ENCODE measurements around the gene SDK2.

SDK2 gene

GRCh38 chr17:73423159-73423715 lies 221.0 kb downstream of the SDK2 start:
- Histone ChIP-seq H3K4me3 (ENCODE audit: low read length) (no peak overlapping the region), H3K36me3 (ENCODE audit: control insufficient read depth, insufficient read depth, low read length) (no peaks in the 10 kb centered on the region), H3K9ac (ENCODE audit: low read length) (no peak overlapping the region), H3K27ac (ENCODE audit: low read depth, low read length) (no peak overlapping the region), H3K4me1 (ENCODE audit: control insufficient read depth, insufficient read depth, low read length) (no peaks in the 10 kb centered on the region), H3K27me3 (ENCODE audit: control insufficient read depth, insufficient read depth, low read length) (no peaks in the 10 kb centered on the region)

- Histone ChIP-seq H3K4me3 (ENCODE audit: low read length) (no peak overlapping the region), H3K4me1 (ENCODE audit: control insufficient read depth, insufficient read depth, low read length) (no peaks in the 10 kb centered on the region)
Observed at GRCh38 chr17:73422121-73422520, 222.1 kb downstream of the SDK2 start.

DNA sequence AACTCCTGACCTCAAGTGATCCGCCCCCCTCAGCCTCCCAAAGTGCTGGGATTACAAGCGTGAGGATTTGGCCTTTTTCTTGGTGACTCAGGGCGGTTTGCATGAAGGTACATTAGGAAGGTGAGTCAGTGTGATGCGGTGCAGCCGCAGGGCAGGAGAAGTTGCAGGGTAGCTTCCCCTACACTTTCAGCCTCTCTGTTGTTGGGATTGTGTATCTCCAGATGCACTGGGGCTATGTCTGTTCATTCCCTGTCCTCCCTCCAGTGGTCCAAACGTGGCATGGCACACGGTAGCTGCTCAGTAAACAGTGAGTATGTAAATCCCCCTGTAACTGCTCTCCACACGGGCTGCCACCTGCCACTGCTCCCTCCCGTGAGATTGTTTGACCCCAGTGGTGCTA lies 223.3 kb downstream of the SDK2 start:
- Histone ChIP-seq H3K4me3 (ENCODE audit: low read length) (no peak overlapping the region), H3K4me1 (ENCODE audit: control insufficient read depth, insufficient read depth, low read length) (no peaks in the 10 kb centered on the region), H3K27me3 (ENCODE audit: control insufficient read depth, insufficient read depth, low read length) (no peaks in the 10 kb centered on the region), H3K27ac (ENCODE audit: low read depth, low read length) (no peak overlapping the region), H3K9ac (ENCODE audit: low read length) (no peak overlapping the region), H3K36me3 (ENCODE audit: control insufficient read depth, insufficient read depth, low read length) (no peaks in the 10 kb centered on the region)

More at GRCh38 chr17:73422121-73422520, 222.1 kb downstream of the SDK2 start:
- Histone ChIP-seq H3K27ac (ENCODE audit: low read depth, low read length) (no peak overlapping the region), H3K36me3 (ENCODE audit: control insufficient read depth, insufficient read depth, low read length) (no peaks in the 10 kb centered on the region), H3K27me3 (ENCODE audit: control insufficient read depth, insufficient read depth, low read length) (no peaks in the 10 kb centered on the region), H3K9ac (ENCODE audit: low read length) (no peak overlapping the region)

DNA sequence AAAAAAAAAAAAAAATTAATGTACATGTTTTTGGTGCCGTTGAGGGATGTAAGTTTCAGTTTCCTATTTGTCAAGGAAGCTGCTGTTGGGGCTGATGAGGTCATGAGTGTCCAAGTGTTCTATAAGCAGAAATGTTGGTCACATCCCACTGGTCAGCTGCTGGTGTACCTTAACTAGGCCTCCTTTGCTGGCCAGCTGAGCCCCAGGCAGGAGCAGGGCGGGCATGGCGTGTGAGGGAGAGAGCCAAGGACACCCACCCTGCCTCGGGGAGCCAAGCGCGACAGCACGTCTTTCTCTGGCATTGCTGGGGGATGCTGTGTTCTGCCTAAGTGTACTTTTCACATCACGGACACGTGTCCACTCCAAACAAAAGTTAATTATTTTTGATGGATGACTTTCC lies 224.4 kb downstream of the SDK2 start:
- Histone ChIP-seq H3K4me3 (ENCODE audit: low read length) (no peak overlapping the region), H3K27ac (ENCODE audit: low read depth, low read length) (no peak overlapping the region), H3K4me1 (ENCODE audit: control insufficient read depth, insufficient read depth, low read length) (no peaks in the 10 kb centered on the region), H3K9ac (ENCODE audit: low read length) (no peak overlapping the region), H3K27me3 (ENCODE audit: control insufficient read depth, insufficient read depth, low read length) (no peaks in the 10 kb centered on the region), H3K36me3 (ENCODE audit: control insufficient read depth, insufficient read depth, low read length) (no peaks in the 10 kb centered on the region)

DNA sequence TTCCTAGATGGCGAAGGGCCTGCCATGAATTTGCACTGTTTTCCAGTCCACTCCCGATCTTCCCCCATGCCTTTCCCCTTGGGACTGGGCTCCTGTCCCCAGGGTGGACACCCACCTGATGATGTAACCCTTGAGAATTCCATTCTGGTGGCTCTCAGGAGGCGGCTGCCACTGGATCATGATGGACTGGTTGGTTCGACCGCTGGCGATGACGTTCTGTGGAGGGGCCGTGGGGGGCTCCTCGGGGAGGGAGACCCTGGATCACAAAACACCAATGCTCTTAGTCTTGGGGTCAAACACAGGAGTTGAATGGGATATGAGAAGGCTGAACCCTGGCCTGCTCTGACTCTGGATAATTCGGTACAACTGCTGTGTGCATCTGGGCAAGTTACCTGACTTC lies 225.2 kb downstream of the SDK2 start:
- H3K9ac ChIP-seq (ENCODE audit: low read length) = no peak overlapping the region
- H3K4me1 ChIP-seq (ENCODE audit: control insufficient read depth, insufficient read depth, low read length) = no peaks in the 10 kb centered on the region
- no peak overlapping the region for H3K4me3 ChIP-seq (ENCODE audit: low read length)
- H3K27me3 ChIP-seq (ENCODE audit: control insufficient read depth, insufficient read depth, low read length) = no peaks in the 10 kb centered on the region
- no peak overlapping the region for H3K27ac ChIP-seq (ENCODE audit: low read depth, low read length)
- H3K36me3 ChIP-seq (ENCODE audit: control insufficient read depth, insufficient read depth, low read length) = no peaks in the 10 kb centered on the region

GRCh38 chr17:73415782-73416181 lies 228.5 kb downstream of the SDK2 start:
- H3K9ac ChIP-seq (ENCODE audit: low read length) = no peak overlapping the region
- H3K4me3 ChIP-seq (ENCODE audit: low read length) = no peak overlapping the region
- no peaks in the 10 kb centered on the region for H3K36me3 ChIP-seq (ENCODE audit: control insufficient read depth, insufficient read depth, low read length)
- no peaks in the 10 kb centered on the region for H3K27me3 ChIP-seq (ENCODE audit: control insufficient read depth, insufficient read depth, low read length)
- H3K27ac ChIP-seq (ENCODE audit: low read depth, low read length) = no peak overlapping the region
- no peaks in the 10 kb centered on the region for H3K4me1 ChIP-seq (ENCODE audit: control insufficient read depth, insufficient read depth, low read length)

- Histone ChIP-seq H3K27me3 (ENCODE audit: control insufficient read depth, insufficient read depth, low read length) (no peaks in the 10 kb centered on the region), H3K36me3 (ENCODE audit: control insufficient read depth, insufficient read depth, low read length) (no peaks in the 10 kb centered on the region), H3K27ac (ENCODE audit: low read depth, low read length) (no peak overlapping the region), H3K4me1 (ENCODE audit: control insufficient read depth, insufficient read depth, low read length) (no peaks in the 10 kb centered on the region), H3K9ac (ENCODE audit: low read length) (no peak overlapping the region), H3K4me3 (ENCODE audit: low read length) (no peak overlapping the region)
Observed at GRCh38 chr17:73414171-73414955, 229.9 kb downstream of the SDK2 start.

- no peak overlapping the region for H3K4me3 ChIP-seq (ENCODE audit: low read length)
- H3K27me3 ChIP-seq (ENCODE audit: control insufficient read depth, insufficient read depth, low read length) = no peaks in the 10 kb centered on the region
- no peaks in the 10 kb centered on the region for H3K36me3 ChIP-seq (ENCODE audit: control insufficient read depth, insufficient read depth, low read length)
- H3K9ac ChIP-seq (ENCODE audit: low read length) = no peak overlapping the region
- H3K4me1 ChIP-seq (ENCODE audit: control insufficient read depth, insufficient read depth, low read length) = no peaks in the 10 kb centered on the region
- no peak overlapping the region for H3K27ac ChIP-seq (ENCODE audit: low read depth, low read length)
Observed at GRCh38 chr17:73412914-73413313, 231.3 kb downstream of the SDK2 start.

DNA sequence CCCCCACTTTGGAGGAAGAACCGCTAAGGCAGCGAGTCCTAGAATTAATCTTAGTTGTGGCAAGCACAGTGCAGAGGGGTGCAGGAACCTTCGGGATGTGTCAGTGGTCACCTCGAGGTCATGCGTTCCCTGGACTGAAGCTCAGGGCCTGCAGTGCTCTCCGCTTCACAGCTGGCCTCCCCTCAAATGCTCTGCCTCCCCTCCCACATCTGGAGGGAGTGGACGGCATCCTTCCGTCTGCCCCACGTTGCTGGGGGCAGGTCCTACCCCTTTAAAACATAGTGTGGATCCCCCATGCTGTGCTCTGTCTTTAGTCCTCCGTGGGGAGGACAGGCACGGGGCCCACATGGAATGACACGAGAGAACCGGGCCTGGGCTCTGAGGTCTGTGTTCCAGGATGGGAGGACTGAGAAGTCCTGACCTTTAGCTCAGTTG lies 232.9 kb downstream of the SDK2 start:
- Histone ChIP-seq H3K27me3 (ENCODE audit: control insufficient read depth, insufficient read depth, low read length) (no peaks in the 10 kb centered on the region), H3K4me3 (ENCODE audit: low read length) (no peak overlapping the region), H3K9ac (ENCODE audit: low read length) (no peak overlapping the region), H3K4me1 (ENCODE audit: control insufficient read depth, insufficient read depth, low read length) (no peaks in the 10 kb centered on the region), H3K27ac (ENCODE audit: low read depth, low read length) (no peak overlapping the region), H3K36me3 (ENCODE audit: control insufficient read depth, insufficient read depth, low read length) (no peaks in the 10 kb centered on the region)

DNA sequence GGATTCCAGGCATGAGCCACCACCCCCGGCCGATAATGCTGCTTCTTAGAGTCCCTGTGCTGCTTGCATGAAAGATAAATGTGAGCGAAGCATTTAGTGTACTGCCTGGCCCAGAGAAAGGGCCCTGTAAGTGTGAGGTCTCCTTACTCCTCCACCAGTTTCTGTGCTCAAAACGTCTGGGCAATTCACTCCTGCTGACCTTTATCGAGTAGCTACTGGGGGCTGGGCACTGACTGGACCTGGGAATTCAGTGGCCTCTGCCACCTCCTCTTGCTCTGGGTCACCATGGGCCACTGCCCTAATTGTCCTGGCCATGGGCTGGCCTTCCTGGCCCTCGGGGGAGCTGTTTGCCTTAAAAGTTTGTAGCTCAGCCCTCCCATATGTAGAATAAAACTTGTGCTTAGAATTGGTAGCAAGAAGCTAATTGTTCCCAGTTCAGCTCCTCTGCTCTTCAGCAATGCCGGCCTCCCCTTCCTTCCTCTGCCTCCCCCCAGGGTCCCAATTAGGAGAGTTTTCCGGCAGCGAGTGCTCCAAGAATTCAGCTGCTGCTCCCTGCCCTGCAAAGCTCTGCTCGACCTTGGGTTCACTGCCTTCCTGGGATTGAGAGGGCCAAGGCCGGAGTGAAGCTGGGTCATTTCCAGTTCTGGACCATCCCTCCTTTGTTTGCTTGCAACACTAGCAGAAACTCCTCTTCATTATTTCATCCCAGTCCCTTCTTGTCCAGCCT lies 233.5 kb downstream of the SDK2 start:
- Histone ChIP-seq H3K4me1 (ENCODE audit: control insufficient read depth, insufficient read depth, low read length) (no peaks in the 10 kb centered on the region), H3K27ac (ENCODE audit: low read depth, low read length) (no peak overlapping the region), H3K36me3 (ENCODE audit: control insufficient read depth, insufficient read depth, low read length) (no peaks in the 10 kb centered on the region), H3K9ac (ENCODE audit: low read length) (no peak overlapping the region), H3K27me3 (ENCODE audit: control insufficient read depth, insufficient read depth, low read length) (no peaks in the 10 kb centered on the region), H3K4me3 (ENCODE audit: low read length) (no peak overlapping the region)

DNA sequence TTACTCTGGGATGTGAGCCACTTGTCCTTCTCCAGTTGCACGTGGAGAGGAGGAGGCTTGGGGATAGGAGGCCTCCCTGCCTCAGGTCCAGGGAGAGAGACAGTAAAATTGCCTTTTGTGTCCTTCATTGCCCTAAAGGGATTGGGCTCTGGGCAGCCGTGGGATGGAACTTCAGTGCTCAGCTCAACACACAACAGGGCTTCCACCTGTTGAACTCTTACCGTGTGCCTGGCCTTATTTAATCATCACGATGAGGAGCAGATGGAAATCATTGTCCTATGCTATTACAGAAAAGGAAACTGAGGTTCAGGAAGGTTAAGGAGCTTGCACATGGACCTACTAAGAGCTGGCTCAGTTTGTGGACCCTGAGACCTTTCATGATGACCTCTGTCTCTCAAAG lies 240.0 kb downstream of the SDK2 start:
- Histone ChIP-seq H3K9ac (ENCODE audit: low read length) (no peak overlapping the region), H3K4me3 (ENCODE audit: low read length) (no peak overlapping the region), H3K27ac (ENCODE audit: low read depth, low read length) (no peak overlapping the region), H3K4me1 (ENCODE audit: control insufficient read depth, insufficient read depth, low read length) (no peaks in the 10 kb centered on the region), H3K27me3 (ENCODE audit: control insufficient read depth, insufficient read depth, low read length) (no peaks in the 10 kb centered on the region), H3K36me3 (ENCODE audit: control insufficient read depth, insufficient read depth, low read length) (no peaks in the 10 kb centered on the region)

- no peak overlapping the region for H3K27ac ChIP-seq (ENCODE audit: low read depth, low read length)
- no peaks in the 10 kb centered on the region for H3K4me1 ChIP-seq (ENCODE audit: control insufficient read depth, insufficient read depth, low read length)
- H3K36me3 ChIP-seq (ENCODE audit: control insufficient read depth, insufficient read depth, low read length) = no peaks in the 10 kb centered on the region
- no peak overlapping the region for H3K9ac ChIP-seq (ENCODE audit: low read length)
- H3K4me3 ChIP-seq (ENCODE audit: low read length) = no peak overlapping the region
- H3K27me3 ChIP-seq (ENCODE audit: control insufficient read depth, insufficient read depth, low read length) = no peaks in the 10 kb centered on the region
Observed at GRCh38 chr17:73402466-73402865, 241.8 kb downstream of the SDK2 start.

Data from rectal smooth muscle tissue (tissue), 1 donor.